Left hindlimb (tissue), 1 donor: ENCODE measurements around the gene TUBB2B.

Source experiments
- DNase-seq: peaks from one replicate; pipeline ENCODE4 v3.0.0-alpha.2; 2018

The TUBB2B gene

DNA sequence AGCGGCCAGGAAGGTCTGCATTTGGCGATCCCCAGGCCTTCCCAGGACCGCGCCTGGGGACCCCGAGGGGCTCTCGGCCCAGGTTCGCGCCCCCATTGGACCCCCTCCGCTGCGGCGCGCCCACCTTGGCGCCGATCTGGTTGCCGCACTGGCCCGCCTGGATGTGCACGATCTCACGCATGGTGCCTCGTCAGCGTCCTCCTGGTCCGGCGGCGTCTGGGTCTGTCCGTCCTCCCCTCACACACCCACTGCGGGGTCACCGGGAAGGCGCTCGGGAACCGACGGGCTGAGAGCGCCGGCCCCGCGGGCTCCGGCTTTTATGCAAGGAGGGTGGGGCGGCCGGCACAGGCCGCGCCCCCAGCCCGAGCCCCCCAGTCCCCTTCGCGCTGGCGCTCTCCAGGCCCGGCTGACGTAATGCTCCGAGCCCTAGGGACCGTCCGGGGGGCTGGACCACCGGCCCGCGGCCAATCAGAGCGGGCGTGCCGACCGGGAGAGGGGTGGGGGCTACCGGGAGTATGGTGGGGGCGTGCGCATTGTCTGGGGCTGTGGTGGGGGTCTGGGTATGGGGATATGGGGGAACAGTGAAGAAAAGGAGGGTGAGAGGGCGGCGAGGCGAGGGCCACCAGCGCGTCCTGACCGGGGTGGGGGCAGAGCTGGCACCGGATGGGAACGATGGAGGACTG lies at the start of gene TUBB2B:
Gene TUBB2B, minus strand, starts transcription at position 291 of the 683 bp plus-strand sequence. Its CDS starts 110 bp downstream, at position 181.
- peak; percentile 89 for DNase-seq

DNA sequence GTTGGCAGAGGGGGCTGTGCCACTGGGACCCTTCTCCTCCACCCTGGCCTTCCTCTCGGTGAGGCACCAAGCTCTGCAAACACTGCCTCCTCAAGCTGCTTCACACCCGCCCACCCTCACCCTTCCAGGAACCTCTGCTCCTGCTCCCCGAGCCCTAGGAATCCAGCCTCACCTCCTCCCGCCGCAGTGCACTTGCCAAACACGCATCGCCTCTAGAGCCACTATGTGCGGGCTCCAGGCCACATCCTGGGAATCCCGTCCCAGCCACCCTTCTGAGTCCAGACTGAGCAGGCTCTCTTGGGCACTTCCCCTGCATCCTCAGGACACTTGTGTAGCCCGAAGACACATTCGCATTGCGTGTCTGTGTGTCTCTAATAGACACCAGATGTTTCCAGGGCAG lies 49.8 kb upstream of the TUBB2B start:
- DNase-seq: peak; percentile 22

DNA sequence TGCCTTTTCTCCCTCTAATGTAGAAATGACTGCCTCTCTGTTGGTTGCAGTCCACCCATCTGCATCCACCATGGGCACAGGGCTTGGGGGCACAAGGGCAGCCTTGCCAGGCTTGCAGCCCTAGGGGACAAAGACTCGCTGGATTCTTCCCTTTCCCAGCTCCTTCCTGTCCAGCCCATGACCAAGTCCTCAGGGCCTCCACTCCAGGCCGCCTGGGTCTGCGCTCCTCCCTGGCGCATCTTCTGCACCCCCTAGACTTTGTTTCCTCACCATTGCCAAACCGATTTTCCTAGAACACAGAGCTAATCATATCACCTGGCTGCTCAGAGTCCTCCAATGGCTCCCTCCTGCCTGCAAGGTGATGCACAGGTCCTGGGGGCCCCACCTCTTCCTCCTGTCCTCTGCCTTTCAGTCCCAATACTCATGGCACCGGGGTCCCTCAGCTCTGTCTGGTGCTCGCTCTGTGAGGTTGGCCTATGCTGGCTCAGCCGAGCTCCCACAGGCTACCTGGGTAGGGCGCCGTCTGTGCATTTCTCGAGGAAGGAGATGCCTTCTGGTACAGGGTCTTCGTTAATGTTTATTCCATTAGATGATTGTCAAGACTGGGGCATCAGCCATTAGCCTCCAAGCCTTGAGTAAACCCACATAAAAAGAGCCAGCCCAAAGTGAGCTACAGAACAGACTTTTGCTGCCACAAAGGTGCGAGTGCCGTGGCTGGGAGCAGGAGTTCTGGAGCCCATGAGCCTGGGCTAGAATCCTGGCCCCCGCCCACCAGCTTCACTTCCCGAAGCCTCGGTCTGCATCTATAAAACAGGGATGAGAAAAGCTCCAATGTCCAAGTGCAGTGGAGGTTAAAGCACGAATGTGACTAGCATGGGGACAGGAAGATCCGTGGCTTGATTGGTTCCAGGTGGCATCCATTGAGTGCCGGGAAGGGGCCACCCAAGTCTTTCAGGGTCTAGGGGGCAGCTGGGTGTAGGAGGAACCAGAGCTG lies 49.0 kb upstream of the TUBB2B start:
- DNase-seq: peak; percentile 20

DNA sequence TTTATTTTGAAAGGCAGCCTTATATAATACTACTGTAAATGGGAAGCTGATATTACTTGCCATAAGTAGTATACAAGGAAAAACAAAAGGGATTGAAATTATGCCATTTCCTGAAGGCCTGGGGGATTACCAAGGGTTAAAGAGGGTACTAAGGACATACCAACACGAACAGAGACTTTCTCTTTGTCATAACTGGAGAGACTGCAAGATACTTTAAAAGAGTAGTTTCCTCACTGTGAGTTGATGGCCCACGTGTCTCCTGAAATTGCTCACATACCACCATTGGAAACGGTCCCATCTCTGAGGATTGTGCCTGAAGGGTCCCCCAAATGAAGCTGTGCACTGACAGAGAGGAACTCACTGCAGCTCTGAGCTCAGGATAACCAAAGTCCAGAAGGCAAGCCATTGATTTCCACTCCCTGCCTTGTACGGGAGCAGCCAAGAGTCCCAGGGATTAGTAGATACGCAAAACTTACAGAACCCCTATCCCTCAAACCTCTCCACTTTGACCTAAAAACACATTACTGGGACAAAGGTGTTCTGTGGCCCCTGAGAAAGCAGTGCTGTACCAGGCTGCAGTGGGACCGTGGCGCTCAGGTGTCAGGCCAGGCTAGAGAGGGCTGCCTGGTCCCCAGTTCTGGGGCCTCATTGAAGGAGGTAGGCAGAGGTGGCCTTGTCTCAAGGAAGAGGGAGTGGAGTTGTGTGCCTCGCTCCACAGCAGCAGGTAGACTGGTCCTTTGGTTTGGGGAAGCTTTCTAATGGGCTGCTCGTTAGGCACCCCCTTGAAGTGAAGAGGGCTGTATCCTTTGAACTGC lies 46.5 kb upstream of the TUBB2B start:
- no peak for DNase-seq

GRCh38 chr6:3272911-3273547 lies 45.6 kb upstream of the TUBB2B start:
- no peak for DNase-seq

- no peak for DNase-seq
Observed at GRCh38 chr6:3271756-3272155, 44.3 kb upstream of the TUBB2B start.

GRCh38 chr6:3270258-3270657 lies 42.8 kb upstream of the TUBB2B start:
- no peak for DNase-seq

DNA sequence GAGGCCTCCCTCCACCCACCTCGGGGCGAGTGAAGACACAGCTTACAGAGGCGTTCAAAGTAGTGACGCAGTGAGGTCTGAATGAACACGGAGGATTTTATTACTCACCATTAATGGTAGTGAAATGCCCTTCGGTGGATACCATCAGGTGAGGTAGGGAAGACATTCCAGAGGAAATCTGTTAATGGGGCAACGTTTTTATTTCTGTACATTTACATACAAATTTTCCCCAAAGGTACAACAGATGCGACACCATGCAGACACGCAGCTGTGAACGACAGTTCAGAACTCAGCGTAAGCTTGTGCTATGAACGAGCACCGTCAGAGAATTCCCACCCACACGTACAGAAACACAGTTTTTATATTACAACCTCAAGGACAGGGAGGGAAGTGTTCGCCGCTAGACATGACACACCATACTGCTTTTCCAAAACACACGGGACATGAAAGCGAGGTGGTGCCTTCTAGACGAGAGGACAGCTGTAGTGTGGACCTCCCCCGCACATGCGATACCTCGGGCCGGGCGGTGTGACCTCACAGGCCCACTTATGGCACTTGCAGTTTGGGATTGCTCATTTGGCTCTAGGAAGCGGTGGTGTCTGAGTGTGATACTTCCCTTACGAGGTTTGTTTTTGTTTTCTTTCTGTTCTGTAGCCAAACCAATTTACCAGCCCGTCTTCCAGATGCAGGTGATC lies 42.0 kb upstream of the TUBB2B start:
- DNase-seq: no peak

DNA sequence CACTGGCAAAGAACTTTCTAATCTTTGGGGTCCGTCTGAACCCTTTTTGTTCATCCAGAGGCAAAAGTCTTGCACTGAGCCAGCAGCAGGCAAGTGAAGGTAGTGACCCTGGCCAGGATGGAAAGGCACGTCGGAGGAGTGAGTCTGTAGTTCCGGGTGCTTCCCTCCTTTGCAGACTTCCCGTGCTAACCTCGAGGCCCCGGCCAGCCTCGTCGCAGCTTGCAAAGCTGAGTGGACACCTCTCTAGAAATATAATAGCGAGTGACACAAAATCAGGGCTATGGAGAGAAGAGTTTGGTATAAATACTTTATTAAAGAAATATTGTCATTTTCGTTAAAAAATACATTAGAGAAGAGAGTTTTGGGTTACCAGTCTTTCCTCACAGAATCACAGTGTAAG lies 41.2 kb upstream of the TUBB2B start:
- no peak for DNase-seq

DNA sequence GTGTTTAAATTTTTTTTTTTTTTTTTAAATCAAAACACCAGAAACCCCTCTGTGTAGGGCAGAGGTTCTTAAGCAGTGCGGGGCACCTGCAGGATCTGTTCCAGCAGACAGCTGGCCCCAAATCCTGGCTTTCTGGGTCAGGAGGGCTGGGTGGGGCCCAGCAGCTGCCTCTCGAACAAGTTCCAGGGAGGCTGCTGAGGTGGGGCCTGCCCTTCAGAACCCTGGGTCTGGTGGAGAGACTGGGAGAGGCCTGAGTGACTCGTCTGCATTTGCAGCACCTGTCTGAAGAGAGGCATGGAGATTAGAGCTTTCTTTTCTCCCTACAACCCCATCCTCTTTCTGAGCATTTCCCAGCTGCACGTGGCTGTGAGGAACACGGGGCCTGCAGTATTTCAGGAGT lies 39.7 kb upstream of the TUBB2B start:
- DNase-seq: no peak

DNA sequence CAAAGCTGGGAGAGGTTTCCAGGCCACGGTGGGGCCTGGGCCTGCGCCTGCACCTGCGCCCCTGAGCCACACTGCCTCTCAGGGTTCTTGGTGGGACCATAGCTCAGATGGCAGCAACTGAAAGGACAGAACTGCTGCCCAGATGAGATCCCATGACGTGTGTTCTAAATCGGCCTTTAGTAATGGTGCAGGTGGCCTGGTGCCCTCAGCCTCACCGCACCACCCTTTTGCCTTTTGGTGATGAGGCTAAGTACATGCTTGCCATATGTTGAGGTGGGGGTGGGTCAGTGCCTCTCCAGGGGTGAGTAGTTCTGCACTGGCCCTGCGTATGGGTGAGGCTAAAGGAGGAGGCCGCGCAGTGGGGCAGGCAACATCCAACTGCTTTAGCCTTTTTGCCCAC lies 38.7 kb upstream of the TUBB2B start:
- no peak for DNase-seq

DNA sequence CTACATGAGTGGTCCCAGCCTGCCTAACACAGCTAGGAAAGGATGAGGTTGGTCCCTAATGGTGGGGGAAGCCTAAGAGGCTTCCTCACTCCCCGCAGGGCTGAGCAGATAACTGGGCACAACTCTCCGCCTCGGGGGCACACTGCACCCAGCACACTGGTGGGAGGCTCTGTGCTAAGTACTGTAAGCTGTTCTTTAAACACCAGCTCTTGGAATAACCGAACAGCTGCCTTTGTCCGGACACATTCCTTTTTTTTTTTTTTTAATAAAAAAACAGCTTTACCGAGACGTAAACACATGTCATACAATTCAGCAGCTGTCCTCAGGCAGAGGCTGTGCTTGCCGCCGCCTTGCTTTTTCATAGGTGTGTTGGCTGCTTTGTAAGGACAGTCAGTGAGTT lies 38.2 kb upstream of the TUBB2B start:
- no peak for DNase-seq

DNA sequence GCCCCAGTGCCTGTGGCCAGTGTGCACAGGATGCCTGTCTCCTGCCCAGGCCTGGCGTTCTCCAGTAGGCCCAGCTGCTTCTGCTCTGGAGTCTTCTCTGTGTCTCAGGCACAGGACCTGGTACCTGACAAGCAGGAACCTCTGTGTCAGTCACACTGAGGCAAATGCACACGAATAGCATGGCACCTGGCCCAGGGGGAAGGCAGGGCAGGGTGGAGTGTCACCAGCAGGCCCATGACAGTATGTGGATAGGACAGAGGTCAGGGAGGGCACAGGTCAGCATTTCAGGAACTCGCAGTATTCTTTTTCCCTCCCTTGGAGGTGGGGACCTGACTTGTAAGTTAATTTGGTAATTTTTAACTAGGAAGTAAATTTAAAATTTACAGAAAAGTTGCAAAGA lies 36.9 kb upstream of the TUBB2B start:
- no peak for DNase-seq

DNA sequence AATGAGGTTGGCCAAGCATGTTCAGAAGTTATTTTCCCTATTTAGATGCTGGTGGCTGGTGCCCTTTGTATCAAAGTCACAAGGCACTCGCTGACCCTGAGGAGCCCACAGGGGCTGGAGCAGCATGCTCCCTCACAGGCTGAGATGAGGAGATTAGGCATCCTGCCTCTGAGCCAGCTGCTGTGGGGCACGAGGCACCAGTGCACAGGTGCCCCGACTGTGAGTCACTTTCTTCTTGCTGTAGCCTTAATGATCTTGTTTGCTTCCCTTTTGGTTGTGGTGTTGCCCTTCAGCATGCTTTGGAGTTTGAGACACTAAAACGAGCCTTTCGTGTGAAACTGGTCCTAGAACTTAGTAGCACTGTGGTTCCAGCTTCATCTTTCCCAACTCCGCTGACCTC lies 35.6 kb upstream of the TUBB2B start:
- no peak for DNase-seq

GRCh38 chr6:3261921-3262320 lies 34.5 kb upstream of the TUBB2B start:
- DNase-seq: no peak

- DNase-seq: no peak
Observed at GRCh38 chr6:3261518-3261820, 34.0 kb upstream of the TUBB2B start.

- no peak for DNase-seq
Observed at GRCh38 chr6:3260772-3261517, 33.5 kb upstream of the TUBB2B start.

DNA sequence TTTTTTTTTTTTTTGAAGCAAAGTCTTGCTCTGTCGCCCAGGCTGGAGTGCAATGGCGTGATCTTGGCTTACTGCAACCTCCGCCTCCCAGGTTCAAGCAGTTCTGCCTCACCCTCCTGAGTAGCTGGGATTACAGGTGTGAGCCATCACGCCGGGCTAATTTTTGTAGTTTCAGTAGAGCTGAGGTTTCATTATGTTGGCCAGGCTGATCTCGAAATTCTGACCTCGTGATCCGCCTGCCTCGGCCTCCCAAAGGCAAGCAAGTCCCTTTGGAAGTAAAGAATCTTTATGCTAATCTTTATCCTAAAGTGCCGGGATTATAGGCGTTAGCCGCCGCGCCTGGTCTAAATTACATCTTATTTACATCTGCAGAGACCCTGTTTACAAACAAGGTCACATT lies 32.8 kb upstream of the TUBB2B start:
- no peak for DNase-seq

- DNase-seq: no peak
Observed at GRCh38 chr6:3259491-3259958, 32.1 kb upstream of the TUBB2B start.

DNA sequence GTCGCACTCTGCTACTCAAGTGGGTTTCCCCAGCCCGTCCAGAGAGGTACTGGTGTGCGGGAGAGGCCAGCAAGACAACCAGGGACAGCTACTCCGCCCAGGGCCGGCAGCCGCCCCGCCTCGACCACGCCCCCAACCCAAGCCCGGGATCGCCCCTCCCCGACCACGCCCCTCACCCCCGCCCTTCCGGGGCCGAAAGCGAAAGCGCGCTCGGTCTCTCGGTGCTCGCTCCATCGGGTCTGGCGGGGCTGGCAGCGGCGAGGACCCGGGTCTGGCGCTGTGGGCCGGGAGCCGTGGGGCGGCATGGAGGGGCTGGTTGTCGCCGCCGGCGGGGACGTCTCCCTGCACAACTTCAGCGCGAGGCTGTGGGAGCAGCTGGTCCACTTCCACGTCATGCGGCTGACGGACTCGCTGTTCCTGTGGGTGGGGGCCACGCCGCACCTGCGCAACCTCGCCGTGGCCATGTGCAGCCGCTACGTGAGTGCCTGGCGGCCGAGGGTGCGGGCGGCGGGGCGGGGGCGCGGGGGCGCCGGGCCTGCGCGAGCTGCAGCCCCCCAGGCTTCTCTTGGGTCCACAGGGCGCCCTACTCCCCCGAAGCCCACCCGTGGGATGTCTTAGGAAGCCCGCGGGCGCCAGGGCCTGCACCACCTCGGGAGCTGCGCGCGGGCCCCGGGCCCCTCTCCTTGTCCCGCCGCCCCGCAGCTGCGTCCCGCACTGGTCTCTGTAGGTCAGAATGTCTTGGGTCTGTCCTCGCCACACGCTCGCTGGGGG lies 31.5 kb upstream of the TUBB2B start, which contains the start of gene PSMG4:
Gene PSMG4, plus strand, starts transcription at position 228 of the 771 bp plus-strand sequence. Its CDS starts 76 bp downstream, at position 304.
- DNase-seq: peak; percentile 97
